MM.1S (cell line): Measurements from ENCODE around the gene EIF4EBP3.

Experiments used
- CTCF ChIP-seq: fragments of 300-600 bp; sonication (generic); IDR thresholded peaks from 2 replicates; pipeline ENCODE4 v1.5.1; 2016; ENCODE audit warnings: antibody characterized with exemption, low read length, mixed read lengths
- EZH2 ChIP-seq: fragments of 300-600 bp; sonication (generic); optimal IDR thresholded peaks from 2 replicates; pipeline ENCODE3; 2017; ENCODE audit warnings: low read depth, mild to moderate bottlenecking, antibody characterized with exemption, low read length, mixed read lengths
- EZH2phosphoT487 ChIP-seq: fragments of 300-600 bp; sonication (generic); IDR thresholded peaks from 2 replicates; pipeline ENCODE4 v1.6.1; 2018; ENCODE audit warnings: antibody characterized with exemption, low read length

GRCh38 chr5:140566665-140567064, 19.2 kb downstream of the EIF4EBP3 start:
- TF ChIP-seq EZH2, result no peak
- no peak for TF ChIP-seq CTCF
- no peak for TF ChIP-seq EZH2phosphoT487
